Uterus (tissue), 2 donors: ENCODE data around the gene CCDC87.

Experiments used
- CTCF ChIP-seq, 4 experiments: fragments of 200-600 bp in 2 of 4; fragments of 450-650 bp in 2 of 4; sonication (generic) in 2 of 4; IDR thresholded peaks; one replicate each; pipeline ENCODE4 v1.5.1; 2016 to 2019; ENCODE audit warnings: antibody characterized with exemption in 4 of 4, mild to moderate bottlenecking in 2 of 4, moderate library complexity in 1 of 4
- POLR2A ChIP-seq, 2 donors: fragments of 450-650 bp; IDR thresholded peaks; one replicate each; pipeline ENCODE4 v1.6.1; 2016; ENCODE audit warnings: antibody characterized with exemption in 2 of 2, mild to moderate bottlenecking in 1 of 2, moderate library complexity in 1 of 2

GRCh38 chr11:66581261-66581660 lies 11.6 kb downstream of the CCDC87 start:
- no peak for TF ChIP-seq CTCF (IDR thresholded peaks at IDR 0.05)
- TF ChIP-seq POLR2A (IDR thresholded peaks at IDR 0.05) = no peak
